Liver (tissue), 3 donors: ENCODE measurements around the gene CCDC9B.

Experiments used
- ATF3 ChIP-seq: IDR thresholded peaks from 2 replicates; pipeline ENCODE4 v1.6.1; 2016; ENCODE audit warnings: antibody characterized with exemption
- CTCF ChIP-seq: fragments of 150-350 bp; IDR thresholded peaks from 2 replicates; pipeline ENCODE4 v1.5.1; 2017; ENCODE audit warnings: improper control_type of control experiment, low read depth, low read length; ENCODE audit not compliant: missing input control
- FOXA1 ChIP-seq: IDR thresholded peaks from 2 replicates; pipeline ENCODE4 v1.6.1; 2016; ENCODE audit warnings: antibody characterized with exemption
- GABPA ChIP-seq, 2 donors: IDR thresholded peaks in 1 of 2; conservative IDR thresholded peaks in 1 of 2; 2 replicates each; pipeline ENCODE4 v1.6.1; 2016; ENCODE audit warnings: antibody characterized with exemption in 2 of 2, mild to moderate bottlenecking in 1 of 2, moderate library complexity in 1 of 2
- HNF4G ChIP-seq: IDR thresholded peaks from 2 replicates; pipeline ENCODE4 v1.6.1; 2016; ENCODE audit warnings: antibody characterized with exemption
- JUND ChIP-seq, 2 donors: IDR thresholded peaks; 2 replicates each; pipeline ENCODE4 v1.6.1; 2016; ENCODE audit warnings: antibody characterized with exemption in 2 of 2
- MAX ChIP-seq: IDR thresholded peaks from 2 replicates; pipeline ENCODE4 v1.6.1; 2016; ENCODE audit warnings: antibody characterized with exemption
- NR2F2 ChIP-seq: IDR thresholded peaks from 2 replicates; pipeline ENCODE4 v1.6.1; 2016; ENCODE audit warnings: antibody characterized with exemption
- RAD21 ChIP-seq, 2 donors: IDR thresholded peaks; 2 replicates each; pipeline ENCODE4 v1.6.1; 2016; ENCODE audit warnings: antibody characterized with exemption in 2 of 2, mild to moderate bottlenecking in 2 of 2
- RXRA ChIP-seq, 2 donors: IDR thresholded peaks; 2 replicates each; pipeline ENCODE4 v1.6.1; 2017 to 2018; ENCODE audit warnings: antibody characterized with exemption in 2 of 2, mild to moderate bottlenecking in 1 of 2
- SP1 ChIP-seq: IDR thresholded peaks from 2 replicates; pipeline ENCODE4 v1.6.1; 2018; ENCODE audit warnings: antibody characterized with exemption, mild to moderate bottlenecking
- TAF1 ChIP-seq: conservative IDR thresholded peaks from 2 replicates; pipeline ENCODE4 v1.6.1; 2016; ENCODE audit warnings: antibody characterized with exemption, mild to moderate bottlenecking
- YY1 ChIP-seq: IDR thresholded peaks from 2 replicates; pipeline ENCODE4 v1.6.1; 2016; ENCODE audit warnings: antibody characterized with exemption, mild to moderate bottlenecking
- ZBTB33 ChIP-seq: IDR thresholded peaks from 2 replicates; pipeline ENCODE4 v1.6.1; 2016; ENCODE audit warnings: antibody characterized with exemption
- donor health status: healthy.
- donor health status: healthy.

GRCh38 chr15:40303576-40303975, 37.2 kb downstream of the CCDC9B start:
- TF ChIP-seq CTCF: no peak
- TF ChIP-seq NR2F2: no peak
- TF ChIP-seq TAF1: no peak
- no peak for TF ChIP-seq FOXA1
- TF ChIP-seq MAX: no peak
- no peak for TF ChIP-seq GABPA (IDR thresholded peaks at IDR 0.05 in 1 of 2, conservative IDR thresholded peaks at IDR 0.05 in 1 of 2)
- TF ChIP-seq RAD21 (IDR thresholded peaks at IDR 0.05): no peak
- TF ChIP-seq ATF3: no peak
- TF ChIP-seq YY1: no peak
- no peak for TF ChIP-seq ZBTB33
- no peak for TF ChIP-seq JUND (IDR thresholded peaks at IDR 0.05)
- no peak for TF ChIP-seq HNF4G
- TF ChIP-seq SP1: no peak
- no peak for TF ChIP-seq RXRA (IDR thresholded peaks at IDR 0.05)
